Stimulated activated naive B cell treated with anti-CD40 and anti-IgM and Interleukin-4, amounts not matched to agents 10 μg/mL and 1 μg/mL and 100 μg/mL, for 72 hours (primary cell): ENCODE data around the gene RBBP8.

Experiments
- ATAC-seq, 2 donors: fragments of 150-1000 bp; cut with Tn5 transposase; replicated peaks; 2 replicates each; pipeline ENCODE4 v1.10.0; 2021; ENCODE audit warnings: moderate library complexity in 1 of 2
- DNase-seq: peaks from one replicate; pipeline ENCODE4 v3.0.0; 2021
- H3K27ac Mint-ChIP-seq: one replicate; pipeline ENCODE4 v1.8.0; 2022; ENCODE audit warnings: mild to moderate bottlenecking, mixed read lengths
- H3K27me3 Mint-ChIP-seq, 2 donors: one replicate each; pipeline ENCODE4 v1.8.0; 2022; ENCODE audit warnings: mixed read lengths in 2 of 2
- H3K36me3 Mint-ChIP-seq, 2 donors: one replicate each; pipeline ENCODE4 v1.8.0; 2022; ENCODE audit warnings: mixed read lengths in 2 of 2, mild to moderate bottlenecking in 1 of 2
- H3K4me1 Mint-ChIP-seq, 2 donors: one replicate each; pipeline ENCODE4 v1.8.0; 2022; ENCODE audit warnings: mixed read lengths in 2 of 2, mild to moderate bottlenecking in 1 of 2
- H3K4me3 Mint-ChIP-seq, 2 donors: one replicate each; pipeline ENCODE4 v1.8.0; 2022; ENCODE audit warnings: mild to moderate bottlenecking in 2 of 2, mixed read lengths in 2 of 2, moderate library complexity in 1 of 2
- H3K9me3 Mint-ChIP-seq, 2 donors: one replicate each; pipeline ENCODE4 v1.8.0; 2022; ENCODE audit warnings: mixed read lengths in 2 of 2, mild to moderate bottlenecking in 1 of 2

RBBP8 gene

GRCh38 chr18:22961156-22961555, 28.0 kb downstream of the RBBP8 start:
- Mint-ChIP-seq H3K27ac (no peak overlapping the region), H3K36me3 (peaks cover 29 to 48% of the 10 kb centered on the region in 2 donors), H3K4me1 (no peaks in the 10 kb centered on the region), H3K4me3 (no peak overlapping the region), H3K9me3 (no peaks in the 10 kb centered on the region), H3K27me3 (no peaks in the 10 kb centered on the region)
- ATAC-seq (no peak), DNase-seq (no peak)

GRCh38 chr18:22962004-22962403, 28.9 kb downstream of the RBBP8 start:
- H3K36me3 Mint-ChIP-seq = peaks cover 26 to 45% of the 10 kb centered on the region in 2 donors
- H3K27me3 Mint-ChIP-seq = no peaks in the 10 kb centered on the region
- no peak overlapping the region for H3K27ac Mint-ChIP-seq
- ATAC-seq = no peak
- H3K4me1 Mint-ChIP-seq = no peaks in the 10 kb centered on the region
- no peak for DNase-seq
- no peak overlapping the region for H3K4me3 Mint-ChIP-seq
- no peaks in the 10 kb centered on the region for H3K9me3 Mint-ChIP-seq

GRCh38 chr18:22964116-22964515, 31.0 kb downstream of the RBBP8 start:
- H3K36me3 Mint-ChIP-seq = peaks cover 26 to 39% of the 10 kb centered on the region in 2 donors
- H3K27me3 Mint-ChIP-seq = no peaks in the 10 kb centered on the region
- no peaks in the 10 kb centered on the region for H3K9me3 Mint-ChIP-seq
- no peak overlapping the region for H3K4me3 Mint-ChIP-seq
- ATAC-seq (no peak), DNase-seq (no peak)
- H3K27ac Mint-ChIP-seq = no peak overlapping the region
- no peaks in the 10 kb centered on the region for H3K4me1 Mint-ChIP-seq

- no peak overlapping the region for H3K4me3 Mint-ChIP-seq
- no peak for DNase-seq
- no peaks in the 10 kb centered on the region for H3K9me3 Mint-ChIP-seq
- no peaks in the 10 kb centered on the region for H3K4me1 Mint-ChIP-seq
- H3K36me3 Mint-ChIP-seq = peaks cover 26 to 37% of the 10 kb centered on the region in 2 donors
- H3K27ac Mint-ChIP-seq = no peak overlapping the region
- no peak for ATAC-seq
- no peaks in the 10 kb centered on the region for H3K27me3 Mint-ChIP-seq
These were observed 31.6 kb downstream of the RBBP8 start for GRCh38 chr18:22964722-22965121.

- Mint-ChIP-seq H3K9me3 (no peaks in the 10 kb centered on the region), H3K27ac (no peak overlapping the region), H3K4me3 (no peak overlapping the region), H3K4me1 (peaks cover 0 to 7% of the 10 kb centered on the region in 2 donors), H3K36me3 (peaks cover 4 to 31% of the 10 kb centered on the region in 2 donors), H3K27me3 (no peaks in the 10 kb centered on the region)
- ATAC-seq (no peak), DNase-seq (no peak)
These were observed 37.9 kb downstream of the RBBP8 start for GRCh38 chr18:22971038-22971437.

GRCh38 chr18:22974001-22974400, 40.9 kb downstream of the RBBP8 start:
- Mint-ChIP-seq H3K36me3 (peaks cover 5 to 39% of the 10 kb centered on the region in 2 donors), H3K27ac (no peak overlapping the region), H3K4me1 (peaks cover 0 to 15% of the 10 kb centered on the region in 2 donors), H3K27me3 (no peaks in the 10 kb centered on the region), H3K4me3 (no peak overlapping the region), H3K9me3 (no peaks in the 10 kb centered on the region)
- no peak for ATAC-seq
- DNase-seq = no peak

- H3K27ac Mint-ChIP-seq = no peak overlapping the region
- peaks cover 8 to 35% of the 10 kb centered on the region in 2 donors for H3K36me3 Mint-ChIP-seq
- H3K4me3 Mint-ChIP-seq = no peak overlapping the region
- DNase-seq (no peak), ATAC-seq (no peak)
- H3K4me1 Mint-ChIP-seq = peaks cover 0 to 15% of the 10 kb centered on the region in 2 donors
- no peaks in the 10 kb centered on the region for H3K27me3 Mint-ChIP-seq
- H3K9me3 Mint-ChIP-seq = no peaks in the 10 kb centered on the region
These were observed 41.6 kb downstream of the RBBP8 start for GRCh38 chr18:22974707-22975106.

GRCh38 chr18:22975508-22975907, 42.4 kb downstream of the RBBP8 start:
- Mint-ChIP-seq H3K4me1 (peaks cover 4 to 20% of the 10 kb centered on the region in 2 donors), H3K27me3 (no peaks in the 10 kb centered on the region), H3K27ac (peak overlapping the region; percentile 21), H3K9me3 (no peaks in the 10 kb centered on the region), H3K4me3 (no peak overlapping the region), H3K36me3 (peaks cover 11 to 40% of the 10 kb centered on the region in 2 donors)
- ATAC-seq (peak; percentile 70 to 72), DNase-seq (no peak)

- H3K9me3 Mint-ChIP-seq = no peaks in the 10 kb centered on the region
- peaks cover 13 to 37% of the 10 kb centered on the region in 2 donors for H3K4me1 Mint-ChIP-seq
- no peak overlapping the region for H3K4me3 Mint-ChIP-seq
- peak overlapping the region; percentile 27 for H3K27ac Mint-ChIP-seq
- ATAC-seq (peak in 1 of 2 donors; percentile 55), DNase-seq (no peak)
- no peaks in the 10 kb centered on the region for H3K27me3 Mint-ChIP-seq
- H3K36me3 Mint-ChIP-seq = peaks cover 14 to 42% of the 10 kb centered on the region in 2 donors
These were observed 44.9 kb downstream of the RBBP8 start for GRCh38 chr18:22977847-22978701.

GRCh38 chr18:22980394-22980793, 47.3 kb downstream of the RBBP8 start:
- H3K4me3 Mint-ChIP-seq = peak overlapping the region in 1 of 2 donors; percentile 9
- no peak overlapping the region for H3K27ac Mint-ChIP-seq
- H3K27me3 Mint-ChIP-seq = no peaks in the 10 kb centered on the region
- peaks cover 18 to 31% of the 10 kb centered on the region in 2 donors for H3K36me3 Mint-ChIP-seq
- DNase-seq (no peak), ATAC-seq (no peak)
- peaks cover 13 to 34% of the 10 kb centered on the region in 2 donors for H3K4me1 Mint-ChIP-seq
- no peaks in the 10 kb centered on the region for H3K9me3 Mint-ChIP-seq

GRCh38 chr18:22981274-22982133, 48.4 kb downstream of the RBBP8 start:
- Mint-ChIP-seq H3K27me3 (no peaks in the 10 kb centered on the region), H3K36me3 (peaks cover 18 to 27% of the 10 kb centered on the region in 2 donors), H3K27ac (peak overlapping the region; percentile 81), H3K4me1 (peaks cover 13 to 29% of the 10 kb centered on the region in 2 donors), H3K4me3 (peak overlapping the region; percentile 7 to 20), H3K9me3 (no peaks in the 10 kb centered on the region)
- peak in 1 of 2 donors; percentile 38 for ATAC-seq
- DNase-seq = no peak

GRCh38 chr18:22983175-22983574, 50.0 kb downstream of the RBBP8 start:
- ATAC-seq (no peak), DNase-seq (no peak)
- peaks cover 13 to 26% of the 10 kb centered on the region in 2 donors for H3K4me1 Mint-ChIP-seq
- no peaks in the 10 kb centered on the region for H3K9me3 Mint-ChIP-seq
- H3K27me3 Mint-ChIP-seq = no peaks in the 10 kb centered on the region
- H3K36me3 Mint-ChIP-seq = peaks cover 16 to 21% of the 10 kb centered on the region in 2 donors
- no peak overlapping the region for H3K27ac Mint-ChIP-seq
- no peak overlapping the region for H3K4me3 Mint-ChIP-seq

- Mint-ChIP-seq H3K27ac (no peak overlapping the region), H3K36me3 (peaks cover 16 to 23% of the 10 kb centered on the region in 2 donors), H3K4me1 (peaks cover 11 to 19% of the 10 kb centered on the region in 2 donors), H3K27me3 (no peaks in the 10 kb centered on the region), H3K9me3 (no peaks in the 10 kb centered on the region), H3K4me3 (no peak overlapping the region)
- no peak for DNase-seq
- no peak for ATAC-seq
These were observed 52.1 kb downstream of the RBBP8 start for GRCh38 chr18:22985250-22985649.

GRCh38 chr18:22987547-22988189, 54.5 kb downstream of the RBBP8 start:
- ATAC-seq (no peak), DNase-seq (no peak)
- Mint-ChIP-seq H3K4me3 (no peak overlapping the region), H3K27me3 (no peaks in the 10 kb centered on the region), H3K4me1 (no peaks in the 10 kb centered on the region), H3K9me3 (no peaks in the 10 kb centered on the region), H3K36me3 (peaks cover 16 to 18% of the 10 kb centered on the region in 2 donors), H3K27ac (no peak overlapping the region)
